ENCODE results near the gene N4BP3.

GRCh38 chr5:178141550-178141949, 28.2 kb downstream of the N4BP3 start:
- TF ChIP-seq ZNF451 (CRISPR knock-in tag; IDR thresholded peaks at IDR 0.05) (no peak), CTCF (CRISPR knock-in tag; IDR thresholded peaks at IDR 0.05) (no peak), POLR2A (IDR thresholded peaks at IDR 0.05; ENCODE audit: insufficient read depth in 1 of 2, low read depth in 2 of 2, low read length in 2 of 2) (no peak), TBL1XR1 (IDR thresholded peaks at IDR 0.05; ENCODE audit: borderline replicate concordance, low read length, partially characterized antibody) (no peak), PBX3 (CRISPR knock-in tag; IDR thresholded peaks at IDR 0.05; ENCODE audit: borderline replicate concordance) (no peak), ZNF747 (CRISPR knock-in tag; IDR thresholded peaks at IDR 0.05; ENCODE audit: borderline replicate concordance) (no peak), ZBTB1 (CRISPR knock-in tag; IDR thresholded peaks at IDR 0.05; ENCODE audit: borderline replicate concordance) (no peak)
